A549 (cell line): ENCODE measurements around the gene NAP1L4. TPM values are rescaled to one million over a fixed set of nuclear protein-coding genes. Genes with fewer than 3 reads are reported as not detected.

Experiments
- ATAC-seq, 2 experiments: fragments of 200-7000 bp in 1 of 2; fragments of >200 bp in 1 of 2; cut with Nextera tagmentation in 1 of 2; cut with Tn5 transposase in 1 of 2; 3 replicates each; pipeline versions ENCODE4 v1.8.0 to v1.9.1; 2018 to 2020; ENCODE audit warnings: mild to moderate bottlenecking in 1 of 2, moderate library complexity in 1 of 2
- CTCF ChIA-PET: fragments of 300-600 bp; sonication (Branson Sonifier 250); formaldehyde crosslinking; extraction: SDS; loops from one replicate; lab custom pipeline; 2021; ENCODE audit warnings: antibody characterized with exemption, inconsistent platforms; lab: Yijun Ruan, JAX
- POLR2A ChIA-PET: fragments of 350-600 bp; formaldehyde crosslinking; extraction: SDS; loops from one replicate; lab custom pipeline; 2021; ENCODE audit warnings: antibody characterized with exemption, inconsistent platforms; lab: Yijun Ruan, JAX
- DNase-seq, 2 experiments: peaks; one replicate each; pipeline versions ENCODE4 v3.0.0 to v3.0.0-alpha.2; 2011 to 2016; ENCODE audit warnings: low read depth in 1 of 2, low spot score in 1 of 2
- FAIRE-seq: peaks from 2 replicates; lab custom pipeline; 2011; peaks lifted over from hg19 to GRCh38; lab: Jason Lieb, UNC
- H3K27ac ChIP-seq, 2 experiments: fragments of >200 bp; sonication (Bioruptor Twin); formaldehyde crosslinking; 3 replicates each; pipeline ENCODE4 v1.5.1; 2016 to 2017
- H3K4me1 ChIP-seq: fragments of >200 bp; sonication (Bioruptor Twin); formaldehyde crosslinking; 3 replicates; pipeline ENCODE4 v1.6.1; 2016
- H3K4me2 ChIP-seq: fragments of >200 bp; sonication (Bioruptor Twin); formaldehyde crosslinking; 3 replicates; pipeline ENCODE4 v1.6.1; 2016
- H3K4me3 ChIP-seq: fragments of >200 bp; sonication (Bioruptor Twin); formaldehyde crosslinking; 3 replicates; pipeline ENCODE4 v1.5.1; 2016
- H3K9me3 ChIP-seq: fragments of >200 bp; sonication (Bioruptor Twin); formaldehyde crosslinking; 3 replicates; pipeline ENCODE4 v1.6.1; 2016
- CBX2 ChIP-seq: fragments of 200-600 bp; sonication (generic); IDR thresholded peaks from 2 replicates; pipeline ENCODE4 v1.6.1; 2016; ENCODE audit warnings: low read depth, mild to moderate bottlenecking, borderline replicate concordance
- EHF ChIP-seq: fragments of 250-450 bp; sonication (Bioruptor Pico); IDR thresholded peaks from 2 replicates; pipeline ENCODE4 v1.5.0; 2020; ENCODE audit warnings: mild to moderate bottlenecking
- KDM1A ChIP-seq: fragments of 200-600 bp; sonication (generic); IDR thresholded peaks from 2 replicates; pipeline ENCODE4 v1.6.1; 2016; ENCODE audit warnings: low read depth, mild to moderate bottlenecking
- KDM5A ChIP-seq: fragments of 200-600 bp; sonication (generic); IDR thresholded peaks from 2 replicates; pipeline ENCODE4 v1.6.1; 2016; ENCODE audit warnings: antibody characterized with exemption, mild to moderate bottlenecking
- MAFK ChIP-seq: fragments of 450-650 bp; IDR thresholded peaks from 2 replicates; pipeline ENCODE4 v1.6.1; 2014; ENCODE audit not compliant: partially characterized antibody
- MAZ ChIP-seq: fragments of 150-350 bp; IDR thresholded peaks from 2 replicates; pipeline ENCODE4 v1.6.1; 2014; ENCODE audit warnings: antibody characterized with exemption, low read depth, low read length, borderline replicate concordance
- NFE2L2 ChIP-seq: fragments of 150-350 bp; conservative IDR thresholded peaks from 2 replicates; pipeline ENCODE4 v1.6.1; 2014; ENCODE audit warnings: low read length
- NPAS2 ChIP-seq: fragments of 250-450 bp; sonication (Bioruptor Pico); IDR thresholded peaks from 2 replicates; pipeline ENCODE4 v1.8.0; 2022; ENCODE audit warnings: mild to moderate bottlenecking, moderate library complexity, borderline replicate concordance
- NR3C1 ChIP-seq: fragments of >200 bp; sonication (Bioruptor Twin); formaldehyde crosslinking; IDR thresholded peaks from 3 replicates; pipeline ENCODE4 v1.6.1; 2017
- POLR2AphosphoS2 ChIP-seq: conservative IDR thresholded peaks from 2 replicates; pipeline ENCODE4 v1.6.1; 2012; ENCODE audit warnings: low read length, improper control_type of control experiment, inconsistent platforms
- SMC3 ChIP-seq: fragments of >200 bp; sonication (Bioruptor Twin); formaldehyde crosslinking; IDR thresholded peaks from 3 replicates; pipeline ENCODE4 v1.6.1; 2018; ENCODE audit warnings: inconsistent platforms
- SREBF2 ChIP-seq: fragments of 450-650 bp; IDR thresholded peaks from 2 replicates; pipeline ENCODE4 v1.6.1; 2014; ENCODE audit warnings: mild to moderate bottlenecking, moderate library complexity
- ZSCAN20 ChIP-seq: fragments of 250-450 bp; sonication (Bioruptor Pico); IDR thresholded peaks from 2 replicates; pipeline ENCODE4 v1.8.0; 2022; ENCODE audit warnings: mild to moderate bottlenecking, moderate library complexity
- WGBS: methylation state at CpG from one replicate; pipeline ENCODE4 v1.1.6; 2017; ENCODE audit errors: missing lambda C conversion rate; 5-methylcytosine and 5-hydroxymethylcytosine counted together
- polyA plus RNA-seq, 4 experiments: library from polyadenylated mRNA; depleted of rRNA in 3 of 4; stranded (reverse); fragments of >200 nt; fragmentation: RNase III in 1 of 4; extraction: RNeasy Plus Mini Kit Qiagen cat#74134 plus additional on column Dnase treatment in 1 of 4; gene quantifications; 2 replicates in 3 of 4; 3 replicates in 1 of 4; pipeline ENCODE4 v1.2.3, GENCODE V29; 2011 to 2017
- TF ChIP-seq, protein P1 (sequence below): fragments of 250-450 bp; sonication (Bioruptor Pico); IDR thresholded peaks from 2 replicates; pipeline ENCODE4 v1.5.0; 2020; ENCODE audit warnings: low read depth, mild to moderate bottlenecking, moderate library complexity
- TF ChIP-seq, protein P2 (sequence below): fragments of 150-350 bp; IDR thresholded peaks from 2 replicates; pipeline ENCODE4 v1.6.1; 2014; ENCODE audit warnings: low read depth, mild to moderate bottlenecking, low read length
- TF ChIP-seq, protein P3 (sequence below): fragments of >200 bp; sonication (Bioruptor Twin); formaldehyde crosslinking; IDR thresholded peaks from 2 replicates; pipeline ENCODE4 v1.6.1; 2016
- TF ChIP-seq, protein P4 (sequence below): fragments of >200 bp; sonication (Bioruptor Twin); formaldehyde crosslinking; IDR thresholded peaks from 3 replicates; pipeline ENCODE4 v1.6.1; 2016
- TF ChIP-seq, protein P5 (sequence below): IDR thresholded peaks from 2 replicates; pipeline ENCODE4 v1.6.1; 2012

Gene NAP1L4
- polyA plus RNA-seq, 2 of the 4 experiments (the other 2 are of a cell fraction): 132 to 148 TPM

DNA sequence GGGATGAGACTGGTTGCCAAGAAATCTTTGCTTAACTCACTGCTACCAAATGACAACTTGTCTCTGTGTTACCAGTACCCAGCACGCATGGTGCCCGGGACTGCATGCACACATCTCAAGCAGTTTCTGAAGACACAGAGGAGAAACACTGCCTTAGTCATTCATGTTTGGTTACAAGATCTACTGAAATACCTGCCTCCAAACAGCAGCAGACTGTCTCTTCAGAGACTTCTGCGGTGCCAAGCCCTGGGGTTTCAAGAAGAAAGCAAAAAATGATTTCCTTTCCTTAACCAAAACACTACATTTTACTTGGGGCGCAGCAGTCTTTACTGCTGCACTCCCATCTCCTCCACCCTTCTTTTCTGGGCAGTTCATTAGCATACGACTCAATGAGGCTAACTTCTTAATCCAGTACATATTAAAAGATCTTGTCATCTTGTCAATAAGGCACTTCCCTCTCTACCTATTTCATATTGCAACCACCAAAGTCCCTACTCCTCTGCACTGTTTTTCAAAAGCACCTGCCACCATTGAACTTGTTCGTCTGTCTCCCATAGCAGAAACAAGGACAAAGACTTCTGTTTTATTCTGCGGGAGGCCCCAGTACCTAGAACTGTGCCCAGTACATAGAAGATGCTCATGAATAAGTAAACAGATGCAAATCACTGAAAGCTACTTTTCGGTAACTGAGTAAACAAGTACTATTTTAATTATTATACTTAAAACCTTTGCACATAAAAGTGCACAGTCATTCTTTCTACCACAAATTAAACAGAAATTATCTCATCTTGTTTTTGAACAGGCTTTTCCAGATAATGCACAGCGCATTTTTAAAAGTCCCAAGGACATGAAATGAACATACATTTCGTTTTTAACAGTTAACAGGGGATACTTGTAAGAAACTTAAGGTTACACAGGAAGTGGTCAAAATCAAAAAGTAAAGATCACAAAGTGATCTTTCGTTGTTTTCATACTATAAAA, 4.0 kb downstream of the NAP1L4 start:
- ATAC-seq (no peak), FAIRE-seq (no peak), DNase-seq (no peak)
- ChIA-PET CTCF (interaction anchor here (0.8 to 2.5 kb wide), 8 partner anchors 10 to 234 kb away, joined by 3 to 10 read pairs (median 4); no protein-coding TSS in a partner anchor), POLR2A (interaction anchor here (1.1 kb wide), 1 partner anchor 12 kb away, joined by 3 read pairs; no protein-coding TSS in a partner anchor)
- Histone ChIP-seq H3K27ac (peak overlapping the region; percentile 15 to 50; a peak in 5 of 6 replicates), H3K9me3 (no peaks in the 10 kb centered on the region), H3K4me2 (peak overlapping the region; percentile 96), H3K4me3 (peak overlapping the region; percentile 68; the same call in 1 of the 3 replicates), H3K4me1 (peaks cover 29% of the 10 kb centered on the region)
- TF ChIP-seq NFE2L2 (peak; percentile 81), MAFK (peak; percentile 87), NPAS2 (CRISPR knock-in tag) (no peak)
- WGBS: 57% methylated on average over 11 of the region's 11 CpGs

DNA sequence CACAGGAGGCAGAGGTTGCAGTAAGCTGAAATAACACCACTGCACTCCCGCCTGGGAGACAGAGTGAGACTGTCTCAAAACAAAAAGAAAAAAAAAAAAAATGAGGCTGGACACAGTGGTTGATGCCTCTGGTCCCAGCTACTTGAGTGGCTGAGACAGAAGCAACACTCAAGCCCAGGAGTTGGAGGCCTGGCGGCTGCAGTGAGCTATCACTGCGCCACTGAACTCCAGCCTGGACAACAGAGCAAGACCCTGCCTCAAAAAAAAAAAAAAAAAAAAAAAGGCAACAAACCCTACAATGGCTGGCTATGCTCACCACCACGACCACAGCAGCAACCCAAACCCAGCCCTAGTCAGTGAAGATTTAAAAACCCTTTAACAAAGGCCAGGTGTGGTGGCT, 8.2 kb downstream of the NAP1L4 start:
- H3K4me1 ChIP-seq: peaks cover 12% of the 10 kb centered on the region
- TF ChIP-seq, protein P1, sequence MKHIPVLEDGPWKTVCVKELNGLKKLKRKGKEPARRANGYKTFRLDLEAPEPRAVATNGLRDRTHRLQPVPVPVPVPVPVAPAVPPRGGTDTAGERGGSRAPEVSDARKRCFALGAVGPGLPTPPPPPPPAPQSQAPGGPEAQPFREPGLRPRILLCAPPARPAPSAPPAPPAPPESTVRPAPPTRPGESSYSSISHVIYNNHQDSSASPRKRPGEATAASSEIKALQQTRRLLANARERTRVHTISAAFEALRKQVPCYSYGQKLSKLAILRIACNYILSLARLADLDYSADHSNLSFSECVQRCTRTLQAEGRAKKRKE (CRISPR knock-in tag): no peak
- TF ChIP-seq, protein P2, sequence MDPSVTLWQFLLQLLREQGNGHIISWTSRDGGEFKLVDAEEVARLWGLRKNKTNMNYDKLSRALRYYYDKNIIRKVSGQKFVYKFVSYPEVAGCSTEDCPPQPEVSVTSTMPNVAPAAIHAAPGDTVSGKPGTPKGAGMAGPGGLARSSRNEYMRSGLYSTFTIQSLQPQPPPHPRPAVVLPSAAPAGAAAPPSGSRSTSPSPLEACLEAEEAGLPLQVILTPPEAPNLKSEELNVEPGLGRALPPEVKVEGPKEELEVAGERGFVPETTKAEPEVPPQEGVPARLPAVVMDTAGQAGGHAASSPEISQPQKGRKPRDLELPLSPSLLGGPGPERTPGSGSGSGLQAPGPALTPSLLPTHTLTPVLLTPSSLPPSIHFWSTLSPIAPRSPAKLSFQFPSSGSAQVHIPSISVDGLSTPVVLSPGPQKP: no peak
- TF ChIP-seq EHF (CRISPR knock-in tag) (no peak), CBX2 (no peak), NFE2L2 (no peak), KDM5A (no peak), NR3C1 (no peak), SREBF2 (no peak), KDM1A (no peak), SMC3 (no peak), NPAS2 (CRISPR knock-in tag) (no peak), POLR2AphosphoS2 (no peak), MAFK (no peak), MAZ (no peak), ZSCAN20 (CRISPR knock-in tag) (no peak)
- TF ChIP-seq, protein P3, sequence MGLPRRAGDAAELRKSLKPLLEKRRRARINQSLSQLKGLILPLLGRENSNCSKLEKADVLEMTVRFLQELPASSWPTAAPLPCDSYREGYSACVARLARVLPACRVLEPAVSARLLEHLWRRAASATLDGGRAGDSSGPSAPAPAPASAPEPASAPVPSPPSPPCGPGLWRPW: no peak
- TF ChIP-seq, protein P4, sequence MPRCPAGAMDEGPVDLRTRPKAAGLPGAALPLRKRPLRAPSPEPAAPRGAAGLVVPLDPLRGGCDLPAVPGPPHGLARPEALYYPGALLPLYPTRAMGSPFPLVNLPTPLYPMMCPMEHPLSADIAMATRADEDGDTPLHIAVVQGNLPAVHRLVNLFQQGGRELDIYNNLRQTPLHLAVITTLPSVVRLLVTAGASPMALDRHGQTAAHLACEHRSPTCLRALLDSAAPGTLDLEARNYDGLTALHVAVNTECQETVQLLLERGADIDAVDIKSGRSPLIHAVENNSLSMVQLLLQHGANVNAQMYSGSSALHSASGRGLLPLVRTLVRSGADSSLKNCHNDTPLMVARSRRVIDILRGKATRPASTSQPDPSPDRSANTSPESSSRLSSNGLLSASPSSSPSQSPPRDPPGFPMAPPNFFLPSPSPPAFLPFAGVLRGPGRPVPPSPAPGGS: no peak
- TF ChIP-seq, protein P5, sequence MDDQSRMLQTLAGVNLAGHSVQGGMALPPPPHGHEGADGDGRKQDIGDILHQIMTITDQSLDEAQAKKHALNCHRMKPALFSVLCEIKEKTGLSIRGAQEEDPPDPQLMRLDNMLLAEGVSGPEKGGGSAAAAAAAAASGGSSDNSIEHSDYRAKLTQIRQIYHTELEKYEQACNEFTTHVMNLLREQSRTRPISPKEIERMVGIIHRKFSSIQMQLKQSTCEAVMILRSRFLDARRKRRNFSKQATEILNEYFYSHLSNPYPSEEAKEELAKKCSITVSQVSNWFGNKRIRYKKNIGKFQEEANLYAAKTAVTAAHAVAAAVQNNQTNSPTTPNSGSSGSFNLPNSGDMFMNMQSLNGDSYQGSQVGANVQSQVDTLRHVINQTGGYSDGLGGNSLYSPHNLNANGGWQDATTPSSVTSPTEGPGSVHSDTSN: no peak
- POLR2A ChIA-PET: interaction anchor here (0.8 kb wide), 1 partner anchor 8 kb away, joined by 3 read pairs; the partner anchor contains the start of gene NAP1L4
- CTCF ChIA-PET: no interaction called here
- no peak for FAIRE-seq
- H3K27ac ChIP-seq: no peak overlapping the region
- no peak overlapping the region for H3K4me3 ChIP-seq
- ATAC-seq: no peak
- no peaks in the 10 kb centered on the region for H3K9me3 ChIP-seq
- H3K4me2 ChIP-seq: no peak overlapping the region
- 87% methylated on average over 4 of the region's 4 CpGs for WGBS
- no peak for DNase-seq
